Effector memory CD4-positive, alpha-beta T cell (primary cell): Measurements from ENCODE around the gene MEX3D.
A peak's percentile ranks its signal among the peaks of the same experiment; 100 is the strongest.

Experiments used
- DNase-seq, 3 donors: peaks; one replicate each; pipeline ENCODE4 v3.0.0-alpha.2; 2020
- H3K27ac ChIP-seq: 2 replicates; pipeline ENCODE4 v1.7.0; 2013; ENCODE audit warnings: mild to moderate bottlenecking, low read length, moderate library complexity; ENCODE audit not compliant: insufficient read depth, poor library complexity, severe bottlenecking
- H3K27me3 ChIP-seq: replicated peaks from 2 replicates; pipeline ENCODE4 v1.7.0; 2013; ENCODE audit warnings: mild to moderate bottlenecking, low read length; ENCODE audit not compliant: insufficient read depth, control insufficient read depth, poor library complexity, severe bottlenecking
- H3K36me3 ChIP-seq: 2 replicates; pipeline ENCODE4 v1.7.0; 2013; ENCODE audit warnings: mild to moderate bottlenecking, low read length, moderate library complexity; ENCODE audit not compliant: control insufficient read depth, insufficient read depth
- H3K4me1 ChIP-seq: 2 replicates; pipeline ENCODE4 v1.7.0; 2013; ENCODE audit warnings: low read length, mild to moderate bottlenecking; ENCODE audit not compliant: control insufficient read depth, insufficient read depth, poor library complexity, severe bottlenecking
- H3K4me3 ChIP-seq: 2 replicates; pipeline ENCODE4 v1.7.0; 2013; ENCODE audit warnings: low read length, low read depth, mild to moderate bottlenecking; ENCODE audit not compliant: insufficient read depth, poor library complexity, severe bottlenecking
- H3K9me3 ChIP-seq: 2 replicates; pipeline ENCODE4 v1.7.0; 2013; ENCODE audit warnings: mild to moderate bottlenecking, low read length, moderate library complexity; ENCODE audit not compliant: control insufficient read depth

MEX3D gene

GRCh38 chr19:1510442-1510806, 57.7 kb downstream of the MEX3D start:
- Histone ChIP-seq H3K4me3 (no peak overlapping the region), H3K27me3 (no peaks in the 10 kb centered on the region), H3K4me1 (peaks cover 15% of the 10 kb centered on the region), H3K36me3 (no peaks in the 10 kb centered on the region), H3K27ac (no peak overlapping the region), H3K9me3 (no peaks in the 10 kb centered on the region)
- DNase-seq, result no peak

- no peak for DNase-seq
- Histone ChIP-seq H3K36me3 (no peaks in the 10 kb centered on the region), H3K4me3 (no peak overlapping the region), H3K27me3 (no peaks in the 10 kb centered on the region), H3K27ac (no peak overlapping the region), H3K4me1 (peaks cover 15% of the 10 kb centered on the region), H3K9me3 (no peaks in the 10 kb centered on the region)
These were observed 58.3 kb downstream of the MEX3D start for GRCh38 chr19:1509602-1510441.

GRCh38 chr19:1508507-1508856, 59.6 kb downstream of the MEX3D start:
- H3K4me1 ChIP-seq, result peaks cover 11% of the 10 kb centered on the region
- no peak overlapping the region for H3K27ac ChIP-seq
- H3K4me3 ChIP-seq, result no peak overlapping the region
- no peaks in the 10 kb centered on the region for H3K36me3 ChIP-seq
- H3K9me3 ChIP-seq, result no peaks in the 10 kb centered on the region
- no peak for DNase-seq
- H3K27me3 ChIP-seq, result no peaks in the 10 kb centered on the region

GRCh38 chr19:1507763-1508506, 60.2 kb downstream of the MEX3D start:
- DNase-seq, result peak; percentile 84 to 86 (median 86)
- H3K4me3 ChIP-seq, result peak overlapping the region; percentile 14
- peaks cover 7% of the 10 kb centered on the region for H3K4me1 ChIP-seq
- H3K27me3 ChIP-seq, result peaks cover 5% of the 10 kb centered on the region
- no peaks in the 10 kb centered on the region for H3K9me3 ChIP-seq
- H3K36me3 ChIP-seq, result no peaks in the 10 kb centered on the region
- peak overlapping the region; percentile 29 for H3K27ac ChIP-seq

- DNase-seq, result no peak
- Histone ChIP-seq H3K27ac (peak overlapping the region; percentile 29), H3K9me3 (no peaks in the 10 kb centered on the region), H3K36me3 (no peaks in the 10 kb centered on the region), H3K4me1 (peaks cover 7% of the 10 kb centered on the region), H3K27me3 (peaks cover 5% of the 10 kb centered on the region), H3K4me3 (peak overlapping the region; percentile 14)
These were observed 60.9 kb downstream of the MEX3D start for GRCh38 chr19:1507192-1507660.

GRCh38 chr19:1505991-1506881, 61.9 kb downstream of the MEX3D start:
- no peaks in the 10 kb centered on the region for H3K36me3 ChIP-seq
- peaks cover 5% of the 10 kb centered on the region for H3K27me3 ChIP-seq
- H3K9me3 ChIP-seq, result no peaks in the 10 kb centered on the region
- no peak for DNase-seq
- peaks cover 7% of the 10 kb centered on the region for H3K4me1 ChIP-seq
- no peak overlapping the region for H3K27ac ChIP-seq
- H3K4me3 ChIP-seq, result no peak overlapping the region

- Histone ChIP-seq H3K4me3 (no peak overlapping the region), H3K36me3 (no peaks in the 10 kb centered on the region), H3K27me3 (peaks cover 5% of the 10 kb centered on the region), H3K9me3 (no peaks in the 10 kb centered on the region), H3K4me1 (peaks cover 7% of the 10 kb centered on the region), H3K27ac (no peak overlapping the region)
- no peak for DNase-seq
These were observed 63.1 kb downstream of the MEX3D start for GRCh38 chr19:1505012-1505411.
